WTC11 (cell line): ENCODE results near the gene CNTNAP2. TPM values are rescaled to one million over a fixed set of nuclear protein-coding genes. Genes with fewer than 3 reads are reported as not detected.

Experiments used
- ATAC-seq: fragments of 200-7000 bp; cut with Tn5 transposase; 2 replicates; pipeline ENCODE4 v1.10.0; 2021; ENCODE audit warnings: mild to moderate bottlenecking, moderate library complexity
- CTCF ChIA-PET: fragments of 300-600 bp; sonication (Branson Sonifier 250); formaldehyde crosslinking; loops from one replicate; lab custom pipeline; 2021; ENCODE audit warnings: antibody characterized with exemption; lab: Charles Lee
- POLR2A ChIA-PET: fragments of 350-600 bp; sonication (Branson Sonifier 250); formaldehyde crosslinking; loops from one replicate; lab custom pipeline; 2021; ENCODE audit warnings: antibody characterized with exemption; lab: Charles Lee
- DNase-seq: peaks from one replicate; pipeline ENCODE4 v3.0.0; 2021; ENCODE audit warnings: low spot score
- H3K27ac Mint-ChIP-seq: 2 replicates; pipeline ENCODE4 v1.8.0; 2021; ENCODE audit warnings: mixed read lengths
- H3K27me3 Mint-ChIP-seq: 2 replicates; pipeline ENCODE4 v1.8.0; 2021; ENCODE audit warnings: low read depth, mild to moderate bottlenecking, moderate library complexity, mixed read lengths
- H3K36me3 Mint-ChIP-seq: 2 replicates; pipeline ENCODE4 v1.8.0; 2021; ENCODE audit warnings: mixed read lengths
- H3K4me1 Mint-ChIP-seq: 2 replicates; pipeline ENCODE4 v1.8.0; 2022; ENCODE audit warnings: mixed read lengths
- H3K4me3 Mint-ChIP-seq: 2 replicates; pipeline ENCODE4 v1.8.0; 2021; ENCODE audit warnings: mild to moderate bottlenecking, moderate library complexity, mixed read lengths
- H3K9me3 Mint-ChIP-seq: 2 replicates; pipeline ENCODE4 v1.8.0; 2021; ENCODE audit warnings: mixed read lengths
- E2F5 ChIP-seq: sonication (generic); formaldehyde crosslinking; IDR thresholded peaks from 2 replicates; pipeline ENCODE4 v1.8.1; 2022; ENCODE audit warnings: mild to moderate bottlenecking, moderate library complexity, missing genetic modification reagents
- ELF4 ChIP-seq: sonication (generic); formaldehyde crosslinking; IDR thresholded peaks from 2 replicates; pipeline ENCODE4 v1.8.1; 2022; ENCODE audit warnings: low read depth, mild to moderate bottlenecking, moderate library complexity, missing genetic modification reagents
- KAT7 ChIP-seq: sonication (generic); formaldehyde crosslinking; IDR thresholded peaks from 2 replicates; pipeline ENCODE4 v1.8.1; 2023; ENCODE audit warnings: missing genetic modification reagents, mild to moderate bottlenecking, borderline replicate concordance
- MAX ChIP-seq: sonication (generic); formaldehyde crosslinking; IDR thresholded peaks from 2 replicates; pipeline ENCODE4 v1.8.0; 2022; ENCODE audit warnings: mild to moderate bottlenecking, missing genetic modification reagents
- MYBL2 ChIP-seq: sonication (generic); formaldehyde crosslinking; IDR thresholded peaks from 2 replicates; pipeline ENCODE4 v1.8.1; 2023; ENCODE audit warnings: mild to moderate bottlenecking, moderate library complexity, missing genetic modification reagents
- NR3C1 ChIP-seq: sonication (generic); formaldehyde crosslinking; conservative IDR thresholded peaks from 2 replicates; pipeline ENCODE4 v1.8.1; 2023; ENCODE audit warnings: low read depth, mild to moderate bottlenecking, missing genetic modification reagents
- OVOL2 ChIP-seq: fragments of 250-450 bp; sonication (Bioruptor Pico); IDR thresholded peaks from 2 replicates; pipeline ENCODE4 v1.9.0; 2021; ENCODE audit warnings: mild to moderate bottlenecking, borderline replicate concordance
- SMAD4 ChIP-seq: sonication (generic); formaldehyde crosslinking; IDR thresholded peaks from 2 replicates; pipeline ENCODE4 v1.8.0; 2022; ENCODE audit warnings: mild to moderate bottlenecking, missing genetic modification reagents
- TEAD4 ChIP-seq: sonication (generic); formaldehyde crosslinking; IDR thresholded peaks from 2 replicates; pipeline ENCODE4 v1.8.0; 2022; ENCODE audit warnings: mild to moderate bottlenecking, missing genetic modification reagents
- ZNF532 ChIP-seq: fragments of 250-450 bp; sonication (Bioruptor Pico); IDR thresholded peaks from 2 replicates; pipeline ENCODE4 v1.9.0; 2021; ENCODE audit warnings: mild to moderate bottlenecking, borderline replicate concordance
- total RNA-seq: library from RNA; stranded (reverse); gene quantifications from 3 replicates; pipeline ENCODE4 v1.2.3, GENCODE V29; 2021
- TF ChIP-seq, protein P1 (sequence below): sonication (generic); formaldehyde crosslinking; IDR thresholded peaks from 2 replicates; pipeline ENCODE4 v1.8.0; 2023; ENCODE audit warnings: mild to moderate bottlenecking, missing genetic modification reagents
- TF ChIP-seq, protein P2 (sequence below): sonication (generic); formaldehyde crosslinking; IDR thresholded peaks from 2 replicates; pipeline ENCODE4 v1.8.1; 2022; ENCODE audit warnings: low read depth, missing genetic modification reagents, borderline replicate concordance
- TF ChIP-seq, protein P3 (sequence below): sonication (generic); formaldehyde crosslinking; IDR thresholded peaks from 2 replicates; pipeline ENCODE4 v1.8.1; 2023; ENCODE audit warnings: mild to moderate bottlenecking, missing genetic modification reagents, moderate library complexity

The CNTNAP2 gene
- total RNA-seq, 1 experiment from 2014 or later = 63.8 TPM

- TF ChIP-seq, protein P1, sequence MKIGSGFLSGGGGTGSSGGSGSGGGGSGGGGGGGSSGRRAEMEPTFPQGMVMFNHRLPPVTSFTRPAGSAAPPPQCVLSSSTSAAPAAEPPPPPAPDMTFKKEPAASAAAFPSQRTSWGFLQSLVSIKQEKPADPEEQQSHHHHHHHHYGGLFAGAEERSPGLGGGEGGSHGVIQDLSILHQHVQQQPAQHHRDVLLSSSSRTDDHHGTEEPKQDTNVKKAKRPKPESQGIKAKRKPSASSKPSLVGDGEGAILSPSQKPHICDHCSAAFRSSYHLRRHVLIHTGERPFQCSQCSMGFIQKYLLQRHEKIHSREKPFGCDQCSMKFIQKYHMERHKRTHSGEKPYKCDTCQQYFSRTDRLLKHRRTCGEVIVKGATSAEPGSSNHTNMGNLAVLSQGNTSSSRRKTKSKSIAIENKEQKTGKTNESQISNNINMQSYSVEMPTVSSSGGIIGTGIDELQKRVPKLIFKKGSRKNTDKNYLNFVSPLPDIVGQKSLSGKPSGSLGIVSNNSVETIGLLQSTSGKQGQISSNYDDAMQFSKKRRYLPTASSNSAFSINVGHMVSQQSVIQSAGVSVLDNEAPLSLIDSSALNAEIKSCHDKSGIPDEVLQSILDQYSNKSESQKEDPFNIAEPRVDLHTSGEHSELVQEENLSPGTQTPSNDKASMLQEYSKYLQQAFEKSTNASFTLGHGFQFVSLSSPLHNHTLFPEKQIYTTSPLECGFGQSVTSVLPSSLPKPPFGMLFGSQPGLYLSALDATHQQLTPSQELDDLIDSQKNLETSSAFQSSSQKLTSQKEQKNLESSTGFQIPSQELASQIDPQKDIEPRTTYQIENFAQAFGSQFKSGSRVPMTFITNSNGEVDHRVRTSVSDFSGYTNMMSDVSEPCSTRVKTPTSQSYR = no peak
- no peak for TF ChIP-seq E2F5 (CRISPR knock-in tag)
- no peak for TF ChIP-seq ELF4 (CRISPR knock-in tag)
- TF ChIP-seq, protein P2, sequence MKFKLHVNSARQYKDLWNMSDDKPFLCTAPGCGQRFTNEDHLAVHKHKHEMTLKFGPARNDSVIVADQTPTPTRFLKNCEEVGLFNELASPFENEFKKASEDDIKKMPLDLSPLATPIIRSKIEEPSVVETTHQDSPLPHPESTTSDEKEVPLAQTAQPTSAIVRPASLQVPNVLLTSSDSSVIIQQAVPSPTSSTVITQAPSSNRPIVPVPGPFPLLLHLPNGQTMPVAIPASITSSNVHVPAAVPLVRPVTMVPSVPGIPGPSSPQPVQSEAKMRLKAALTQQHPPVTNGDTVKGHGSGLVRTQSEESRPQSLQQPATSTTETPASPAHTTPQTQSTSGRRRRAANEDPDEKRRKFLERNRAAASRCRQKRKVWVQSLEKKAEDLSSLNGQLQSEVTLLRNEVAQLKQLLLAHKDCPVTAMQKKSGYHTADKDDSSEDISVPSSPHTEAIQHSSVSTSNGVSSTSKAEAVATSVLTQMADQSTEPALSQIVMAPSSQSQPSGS (CRISPR knock-in tag) = no peak
These were observed 975 bp downstream of the CNTNAP2 start (continued) for GRCh38 chr7:146117576-146117975.

DNA sequence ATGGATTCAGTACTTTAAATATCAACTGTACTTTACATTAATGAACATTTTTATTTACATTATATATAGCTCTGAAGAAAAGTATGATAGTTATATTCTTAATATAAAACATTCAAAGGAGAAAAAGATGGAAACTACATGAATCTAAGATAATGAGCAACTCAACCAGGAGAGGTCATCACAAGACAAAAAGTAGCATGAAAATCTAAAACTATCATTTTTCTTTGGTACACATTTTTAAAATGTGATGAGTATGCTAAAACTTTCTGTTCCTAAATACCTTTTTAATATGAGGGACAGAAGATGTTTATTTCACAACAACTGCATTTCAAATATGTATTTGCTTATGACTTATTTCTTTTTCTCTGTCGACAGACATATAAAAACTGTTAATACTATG, 2.4 kb downstream of the CNTNAP2 start:
- H3K27ac Mint-ChIP-seq = no peak overlapping the region
- ATAC-seq (no peak), DNase-seq (no peak)
- TF ChIP-seq TEAD4 = no peak
- TF ChIP-seq NR3C1 (CRISPR knock-in tag) = no peak
- TF ChIP-seq KAT7 (CRISPR knock-in tag) = no peak
- no peak for TF ChIP-seq MYBL2 (CRISPR knock-in tag)
- TF ChIP-seq SMAD4 = no peak
- TF ChIP-seq, protein P3, sequence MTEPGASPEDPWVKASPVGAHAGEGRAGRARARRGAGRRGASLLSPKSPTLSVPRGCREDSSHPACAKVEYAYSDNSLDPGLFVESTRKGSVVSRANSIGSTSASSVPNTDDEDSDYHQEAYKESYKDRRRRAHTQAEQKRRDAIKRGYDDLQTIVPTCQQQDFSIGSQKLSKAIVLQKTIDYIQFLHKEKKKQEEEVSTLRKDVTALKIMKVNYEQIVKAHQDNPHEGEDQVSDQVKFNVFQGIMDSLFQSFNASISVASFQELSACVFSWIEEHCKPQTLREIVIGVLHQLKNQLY = no peak
- H3K4me3 Mint-ChIP-seq = no peak overlapping the region
- POLR2A ChIA-PET = no interaction called here
- H3K9me3 Mint-ChIP-seq = no peaks in the 10 kb centered on the region
- peaks cover 32% of the 10 kb centered on the region for H3K27me3 Mint-ChIP-seq
- CTCF ChIA-PET = interaction anchor here (1.1 kb wide), 1 partner anchor 22 kb away, joined by 3 read pairs; no protein-coding TSS in a partner anchor
- H3K4me1 Mint-ChIP-seq = peaks cover 18% of the 10 kb centered on the region
- H3K36me3 Mint-ChIP-seq = no peaks in the 10 kb centered on the region

DNA sequence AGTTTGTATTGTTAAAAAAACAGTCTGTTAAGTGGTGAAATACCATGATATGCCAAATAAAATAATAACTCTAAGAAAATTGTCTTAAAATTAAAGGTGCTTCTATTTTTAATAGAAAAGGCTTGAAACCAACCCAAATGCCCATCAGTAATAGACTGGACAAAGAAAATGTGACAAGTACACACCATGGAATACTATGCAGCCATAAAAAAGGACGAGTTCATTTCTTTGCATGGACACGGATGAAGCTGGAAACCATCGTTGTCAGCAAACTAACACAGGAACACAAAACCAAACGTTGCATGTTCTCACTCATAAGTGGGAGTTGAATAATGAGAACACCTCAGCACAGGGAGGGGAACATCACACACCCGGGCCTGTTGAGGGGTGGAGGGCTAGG, 7.1 kb downstream of the CNTNAP2 start:
- DNase-seq (no peak), ATAC-seq (no peak)
- Mint-ChIP-seq H3K36me3 (no peaks in the 10 kb centered on the region), H3K9me3 (no peaks in the 10 kb centered on the region), H3K27ac (no peak overlapping the region), H3K27me3 (peaks cover 1% of the 10 kb centered on the region; the same call in 1 of the 2 replicates), H3K4me3 (no peak overlapping the region), H3K4me1 (no peaks in the 10 kb centered on the region)
- ChIA-PET CTCF (no interaction called here), POLR2A (no interaction called here)
- TF ChIP-seq ZNF532 (no peak), MAX (CRISPR knock-in tag) (no peak), OVOL2 (CRISPR knock-in tag) (no peak)
